Activated CD4-positive, alpha-beta T cell treated with anti-CD3 and anti-CD28 coated beads, Interleukin-2, amount 50 U/mL, for 24 hours (primary cell): ENCODE data around the gene ROR2.

Source experiments
- DNase-seq, 2 donors: peaks; one replicate each; pipeline ENCODE4 v3.0.0-alpha.2; 2020; ENCODE audit warnings: low read depth in 1 of 2, low spot score in 1 of 2

ROR2 gene

DNA sequence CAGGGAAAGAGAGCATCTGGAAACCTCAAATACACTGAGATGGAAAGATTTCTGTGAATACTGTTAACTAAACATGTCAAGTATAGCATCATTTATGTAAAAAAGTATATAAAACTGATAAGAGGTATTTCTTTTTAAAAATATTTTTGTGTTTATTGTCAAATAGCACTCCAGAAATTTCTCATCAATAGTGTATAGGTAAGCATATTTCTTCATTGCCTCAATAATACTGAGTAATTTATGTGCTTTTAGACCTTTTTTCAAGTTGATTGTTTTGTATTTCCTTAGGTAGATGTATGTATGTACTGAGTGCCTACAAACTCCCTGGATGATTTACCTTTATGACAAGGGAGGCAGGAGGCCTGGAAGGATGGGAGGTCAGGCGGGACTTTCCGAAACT, 196.3 kb downstream of the ROR2 start:
- no peak for DNase-seq

DNA sequence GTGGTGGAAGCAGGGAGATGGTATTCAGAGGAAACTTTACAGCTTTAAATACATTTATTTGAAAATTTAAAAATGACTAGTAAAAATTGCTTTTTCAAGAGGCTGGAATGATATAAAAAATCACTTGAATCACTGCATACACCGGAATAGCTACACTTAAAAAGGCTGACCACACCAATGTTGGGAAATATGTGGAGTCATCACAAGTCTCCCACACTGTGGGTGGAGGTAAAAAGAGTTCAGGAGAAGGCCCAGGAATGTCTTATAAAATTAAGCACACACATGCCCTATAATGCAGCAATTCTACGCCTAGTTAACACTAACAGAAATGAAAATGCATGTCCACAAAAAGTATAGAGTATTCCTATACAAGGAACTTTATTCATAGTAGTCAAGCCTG, 198.1 kb downstream of the ROR2 start:
- no peak for DNase-seq

DNA sequence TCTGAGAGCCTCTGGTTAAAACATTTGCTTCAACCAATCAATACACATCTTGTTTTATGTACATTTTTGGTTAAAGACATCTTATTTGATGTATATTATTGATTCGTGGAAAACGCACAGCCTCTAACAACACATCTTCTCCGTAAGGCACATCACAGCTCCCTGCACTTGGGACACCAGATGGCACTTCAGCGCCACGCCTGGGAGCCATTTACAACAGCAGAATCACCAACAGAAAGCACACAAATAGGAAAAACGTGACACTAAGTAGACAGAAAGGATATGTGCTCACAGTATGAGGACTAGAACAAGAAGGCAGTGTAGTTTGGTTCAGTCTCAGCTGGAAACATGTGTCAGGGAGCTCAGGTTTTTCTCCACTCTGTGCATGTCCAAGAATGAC, 199.7 kb downstream of the ROR2 start:
- no peak for DNase-seq

DNA sequence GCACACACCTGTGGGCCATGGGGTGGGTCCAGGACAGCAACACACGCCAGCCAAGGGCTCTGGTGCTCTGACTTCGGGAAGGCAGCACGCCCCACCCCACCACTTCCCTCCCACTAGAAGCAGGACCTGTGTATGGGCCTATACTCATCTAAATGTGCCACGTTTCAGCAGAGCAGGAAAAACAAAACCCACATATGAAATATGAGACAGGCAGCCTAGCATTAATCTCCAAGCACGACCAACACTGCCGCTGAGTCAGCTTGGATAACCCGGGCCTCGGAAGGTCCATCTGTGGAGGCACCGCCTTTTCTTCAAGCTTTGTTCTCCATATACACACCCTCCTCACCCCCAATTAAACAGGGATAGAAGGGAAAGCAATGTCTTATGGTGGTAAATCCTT, 203.1 kb downstream of the ROR2 start:
- no peak for DNase-seq

DNA sequence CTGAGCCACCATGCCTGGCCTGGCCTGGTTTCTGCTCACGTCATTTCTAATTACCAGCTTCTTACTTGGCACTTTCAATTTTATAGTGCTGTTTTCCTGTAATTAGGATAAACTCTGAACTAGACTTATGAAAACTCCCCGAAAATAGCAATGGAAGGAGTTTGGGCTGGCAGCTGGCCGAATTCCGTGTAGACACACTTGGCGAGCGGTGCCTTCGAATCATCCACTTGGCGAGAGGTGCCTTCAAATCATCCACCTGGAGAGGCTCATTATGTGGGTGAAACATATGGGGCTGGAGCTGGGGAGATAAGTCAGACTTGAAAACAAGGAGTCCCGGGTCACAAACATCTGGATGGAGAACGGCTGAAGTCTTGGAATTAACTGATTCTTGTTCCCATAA, 203.7 kb downstream of the ROR2 start:
- no peak for DNase-seq

DNA sequence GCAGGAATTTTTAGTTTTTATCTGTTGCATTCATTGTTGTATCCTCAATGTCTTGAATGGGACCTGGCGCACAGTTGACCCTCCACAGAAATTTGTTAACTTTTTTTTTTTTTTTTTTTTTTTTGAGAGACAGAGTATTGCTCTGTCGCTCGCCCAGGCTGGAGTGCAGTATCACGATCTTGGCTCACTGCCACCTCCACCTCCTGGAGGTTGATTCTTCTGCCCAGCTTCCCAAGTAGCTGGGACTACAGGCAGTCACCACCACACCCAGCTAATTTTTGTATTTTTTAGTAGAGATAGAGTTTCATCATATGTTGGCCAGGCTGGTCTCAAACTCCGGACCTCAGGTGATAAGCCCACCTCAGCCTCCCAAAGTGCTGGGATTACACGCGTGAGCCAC, 205.9 kb downstream of the ROR2 start:
- DNase-seq = no peak

DNA sequence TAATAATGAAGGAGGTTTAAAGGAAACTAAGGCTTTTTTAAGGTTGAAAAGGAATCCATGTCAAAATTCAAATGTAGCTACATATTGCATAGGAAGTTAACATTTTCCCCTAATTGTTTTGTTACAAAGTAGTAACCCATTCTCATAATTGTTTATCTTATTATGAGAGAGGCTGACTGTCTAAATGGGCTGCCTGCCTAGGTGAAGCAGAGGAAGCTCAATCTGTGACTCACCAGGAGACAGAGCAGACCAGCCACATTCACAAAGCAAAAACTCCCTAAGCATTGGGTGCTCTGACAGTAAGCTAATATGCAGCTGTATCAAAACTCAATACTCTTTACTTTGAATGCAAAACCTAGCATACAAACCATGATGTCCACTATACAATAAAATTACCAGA, 208.5 kb downstream of the ROR2 start:
- no peak for DNase-seq

DNA sequence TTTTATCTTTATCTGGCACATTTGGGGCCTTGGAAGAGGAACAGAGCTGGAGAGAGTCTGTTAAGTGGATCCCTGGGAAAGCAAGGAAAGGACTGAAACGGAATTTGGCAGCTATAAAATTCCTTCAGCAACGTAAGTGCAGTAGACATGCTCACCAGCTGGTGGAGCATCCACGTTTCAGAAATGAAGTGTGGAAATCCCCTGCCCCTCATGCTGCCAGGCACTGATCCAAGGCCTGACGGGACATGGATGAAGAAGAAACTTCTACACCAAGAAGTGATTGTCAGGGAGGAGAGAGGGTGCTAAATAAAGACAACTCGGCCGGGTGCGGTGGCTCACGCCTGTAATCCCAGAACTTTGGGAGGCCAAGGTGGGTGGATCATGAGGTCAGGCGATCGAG, 209.3 kb downstream of the ROR2 start:
- DNase-seq = no peak

DNA sequence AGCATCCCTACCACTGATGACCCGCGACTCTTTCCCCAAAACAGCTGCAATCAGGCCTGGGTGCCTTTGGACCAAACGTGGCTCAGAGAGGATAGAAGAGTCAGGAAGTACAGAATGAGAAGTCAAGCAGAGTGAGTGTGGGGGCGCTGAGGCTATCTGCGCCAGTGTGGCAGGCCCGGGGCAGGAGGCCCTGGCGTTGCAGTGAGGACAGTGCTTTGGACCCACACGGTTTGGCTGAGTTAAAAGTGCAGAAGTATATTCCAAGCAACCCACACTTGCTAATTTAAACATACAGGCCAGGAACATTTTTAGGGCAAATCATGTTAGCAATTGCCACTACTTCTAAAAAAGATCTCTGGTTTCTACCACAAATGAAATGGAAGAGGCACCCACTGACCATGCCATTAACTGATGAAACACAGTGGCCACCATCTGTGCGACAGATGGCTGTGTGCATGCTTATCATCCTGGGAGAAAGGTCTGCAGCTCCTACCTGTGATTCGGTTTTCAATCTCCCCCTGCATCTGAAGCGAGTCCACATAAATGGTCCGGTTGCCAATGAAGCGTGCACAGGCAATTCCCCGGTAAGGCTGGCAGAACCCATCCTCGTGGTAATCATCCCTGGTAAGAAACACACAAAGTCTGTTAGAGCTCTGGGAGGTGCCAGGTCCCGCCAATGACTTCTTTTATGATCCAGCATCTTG, 213.0 kb downstream of the ROR2 start:
- no peak for DNase-seq

DNA sequence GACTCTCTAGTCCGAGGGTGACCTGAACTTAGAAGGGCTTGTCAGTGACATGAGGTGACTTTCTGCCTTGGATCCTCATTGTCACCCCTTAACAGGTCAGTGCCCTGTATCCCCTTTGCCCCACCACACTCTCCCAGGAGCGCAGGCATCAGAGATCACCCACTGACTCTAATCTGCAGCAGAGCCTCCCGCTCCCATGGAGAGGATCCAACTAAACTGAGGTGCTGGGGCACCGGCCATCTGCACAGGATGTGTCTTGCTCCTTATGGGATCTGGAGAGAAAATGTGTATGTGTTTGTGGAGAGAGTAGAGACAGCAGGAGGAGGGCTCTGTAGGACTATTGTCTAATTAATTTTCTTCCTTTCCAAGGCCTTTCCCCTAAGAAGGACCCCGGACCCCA, 213.7 kb downstream of the ROR2 start:
- DNase-seq = no peak

DNA sequence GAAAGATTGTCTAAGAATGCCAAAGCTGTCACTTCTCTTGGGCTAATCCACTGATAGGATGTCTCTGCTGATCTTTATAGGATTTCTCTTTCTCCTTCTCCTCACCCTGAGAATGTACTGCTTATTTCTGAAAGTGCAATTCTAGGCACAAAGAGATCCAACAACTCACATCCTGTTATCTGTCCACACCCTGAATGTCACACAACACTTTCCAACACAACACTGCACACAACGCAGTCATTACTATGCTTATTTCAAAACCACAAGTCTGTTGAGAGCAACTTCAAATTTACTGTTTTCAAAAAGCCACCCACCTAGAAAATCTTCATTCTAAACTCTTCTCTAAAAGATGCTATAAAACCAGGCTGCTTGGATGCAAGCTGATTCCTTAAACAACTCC, 215.0 kb downstream of the ROR2 start:
- DNase-seq = no peak

DNA sequence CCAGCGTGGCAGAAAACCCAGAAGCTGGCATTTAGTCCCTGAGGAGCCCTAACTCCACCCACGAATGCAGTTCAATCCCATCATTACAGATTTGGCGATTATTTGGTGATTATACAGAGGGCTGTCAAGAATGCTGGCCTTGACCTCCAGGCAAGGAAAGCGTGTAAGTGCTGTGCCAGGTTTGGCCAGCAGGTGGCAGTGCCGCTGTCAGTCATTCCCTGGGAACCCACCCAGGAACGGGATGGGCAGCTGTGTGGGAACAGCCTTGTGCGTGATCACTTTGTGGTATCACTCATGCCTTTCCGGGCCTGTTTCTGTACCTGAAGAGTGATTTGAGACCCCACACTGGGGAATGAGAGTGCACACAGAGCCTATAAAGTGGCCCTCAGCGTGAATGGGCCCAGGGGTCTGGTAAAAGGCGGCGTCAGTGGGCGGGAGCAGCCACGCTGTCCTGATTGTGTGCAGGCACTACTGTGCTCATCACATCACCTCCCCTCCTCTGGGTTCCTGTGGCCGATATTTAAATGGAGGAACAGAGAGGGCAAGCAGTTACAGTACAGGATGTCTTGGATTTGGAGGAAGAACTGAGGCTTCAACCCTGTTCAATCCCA, 215.6 kb downstream of the ROR2 start:
- peak; percentile 37 to 42 for DNase-seq

DNA sequence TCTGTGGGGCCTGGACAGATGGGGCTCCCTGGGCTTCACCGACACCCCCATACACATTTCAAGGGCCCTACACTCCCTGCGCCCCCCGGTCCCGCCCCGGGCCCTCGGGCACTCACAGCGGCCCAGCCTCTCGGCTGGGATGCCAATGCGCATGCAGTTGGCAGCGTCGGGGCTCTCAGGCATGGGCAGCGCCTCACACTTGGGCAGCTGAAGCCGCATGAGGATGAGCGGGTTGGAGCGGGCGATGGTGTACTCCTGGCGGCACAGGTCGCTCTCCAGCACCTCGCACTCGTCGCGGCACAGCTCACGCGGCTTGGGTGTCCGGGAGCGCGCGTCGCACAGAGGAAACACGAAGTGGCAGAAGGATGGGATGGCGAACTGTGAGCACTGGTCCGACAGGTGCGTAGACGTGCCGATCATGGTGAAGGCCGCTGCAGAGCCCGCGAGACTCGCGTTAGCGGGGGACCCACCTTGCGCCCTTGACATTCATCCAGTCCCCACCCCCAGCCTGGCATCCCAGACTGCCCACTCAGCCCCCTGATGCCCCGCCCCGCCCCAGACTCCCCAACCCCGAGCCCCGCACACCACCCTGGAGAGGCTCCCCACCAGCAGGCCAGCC, 216.9 kb downstream of the ROR2 start:
- no peak for DNase-seq

DNA sequence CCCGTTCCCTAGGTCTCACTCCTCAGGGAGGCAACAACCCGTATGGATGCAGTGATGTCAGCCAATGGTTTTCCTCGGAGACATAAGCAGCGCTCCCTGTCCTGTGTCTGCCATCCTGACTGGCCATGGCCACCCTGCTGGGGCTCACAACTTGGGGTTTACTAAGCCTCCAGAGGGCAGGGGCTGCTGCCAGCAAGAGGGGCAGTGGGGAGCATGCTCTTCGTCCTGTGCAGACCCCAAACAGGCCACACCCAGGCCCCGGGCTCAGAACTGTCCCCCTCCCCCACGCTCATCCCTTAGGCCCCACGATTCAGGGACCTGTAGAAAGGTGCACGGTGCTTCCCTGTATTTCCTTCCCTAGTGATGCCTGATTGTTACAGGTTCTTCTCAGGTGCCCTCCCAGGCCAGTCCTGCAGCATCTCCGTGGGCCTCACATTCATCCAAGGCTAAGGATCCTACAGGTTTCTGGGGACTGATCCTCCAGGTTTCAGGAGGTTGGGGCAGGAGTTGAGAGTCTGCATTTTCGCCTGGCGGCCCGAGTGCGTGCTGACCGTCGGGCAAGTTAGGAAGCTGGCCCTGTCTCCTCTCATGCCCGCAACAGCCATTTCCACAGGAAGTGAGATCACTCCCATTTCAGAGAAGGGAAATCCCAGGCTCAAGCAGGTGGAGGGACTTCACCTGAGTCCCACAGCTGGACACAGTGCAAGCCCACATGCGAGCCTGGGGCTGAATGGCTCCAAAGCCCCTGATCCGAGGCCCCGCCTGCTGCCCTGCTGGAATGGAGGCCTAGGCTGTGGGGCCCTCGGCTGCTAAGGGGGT, 217.6 kb downstream of the ROR2 start:
- no peak for DNase-seq

DNA sequence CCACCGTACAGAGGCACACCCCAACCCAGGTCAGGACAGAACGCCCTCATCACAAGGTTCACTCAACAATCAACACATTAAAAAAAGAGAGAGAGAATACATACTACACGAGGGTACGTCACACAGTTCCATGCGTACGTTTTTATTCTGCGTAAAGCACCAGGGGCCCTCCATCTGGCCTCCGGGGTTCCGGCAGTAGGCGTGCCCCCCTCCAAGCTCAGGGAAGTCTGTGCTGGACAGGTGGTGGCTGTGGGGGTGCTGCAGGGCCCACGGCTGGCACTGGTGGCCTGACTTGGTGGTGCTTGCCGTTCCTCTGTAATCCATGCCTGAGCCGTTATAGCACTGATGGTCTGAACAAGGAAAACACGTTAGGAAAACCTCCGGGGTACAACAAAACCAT, 219.2 kb downstream of the ROR2 start:
- no peak for DNase-seq

DNA sequence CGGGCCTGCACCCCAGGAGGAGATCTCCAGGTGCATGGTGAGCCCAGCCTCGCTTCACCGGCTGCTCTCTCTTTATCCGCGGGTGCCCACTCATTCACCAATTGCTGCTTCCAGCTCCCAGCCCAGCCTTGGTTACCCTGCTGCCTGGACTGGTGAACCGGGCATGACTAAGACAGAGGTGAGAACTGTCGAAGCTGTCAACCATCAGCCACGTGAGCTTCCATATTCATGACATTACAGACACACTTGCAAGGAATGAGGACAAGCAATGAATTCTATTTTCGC, 220.5 kb downstream of the ROR2 start:
- no peak for DNase-seq

DNA sequence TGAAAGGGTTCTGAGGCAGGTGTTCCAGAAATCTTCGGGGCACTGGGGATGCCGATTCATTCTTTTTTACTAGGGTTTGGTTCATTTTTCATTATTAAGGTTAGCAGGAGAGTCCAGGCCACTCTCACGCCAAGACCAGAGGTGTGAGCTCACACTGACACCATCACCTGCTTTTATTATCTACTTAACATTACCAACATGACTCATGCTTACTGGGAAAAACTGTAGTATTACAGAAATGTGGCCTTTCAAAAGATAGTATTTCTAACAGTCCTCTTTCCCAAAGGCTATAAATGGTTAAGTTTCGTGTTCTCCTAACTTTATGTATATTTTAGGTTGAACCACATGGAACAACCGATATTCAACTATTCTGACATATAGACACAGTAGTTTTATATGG, 222.1 kb downstream of the ROR2 start:
- DNase-seq = no peak

DNA sequence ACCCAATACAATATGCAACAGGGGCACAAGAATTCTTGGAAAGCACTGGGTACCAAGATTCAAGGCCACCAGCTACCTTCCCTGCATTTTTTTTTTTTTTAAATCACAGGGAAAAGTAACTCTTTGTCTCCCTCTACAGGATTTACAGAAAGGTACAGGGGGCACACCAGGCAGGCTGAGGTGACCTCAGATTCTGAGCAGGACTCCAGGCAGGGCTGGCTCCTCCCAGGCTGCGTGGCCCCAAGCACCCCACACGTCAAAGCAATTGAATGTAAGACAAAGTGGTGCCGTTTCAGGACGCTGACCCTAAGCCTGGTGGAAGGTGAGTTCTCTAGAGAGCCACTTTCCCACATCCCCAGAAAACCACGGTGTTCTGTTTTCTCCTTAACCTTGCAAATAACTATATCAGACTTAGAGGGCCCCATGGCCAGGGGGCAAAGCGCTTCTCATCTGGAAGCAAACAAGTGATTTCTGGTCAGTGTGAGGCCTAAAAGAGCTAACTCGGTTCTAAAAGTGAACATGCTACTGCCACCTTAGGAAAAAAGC, 222.6 kb downstream of the ROR2 start:
- DNase-seq = peak in 1 of 2 donors; percentile 32

DNA sequence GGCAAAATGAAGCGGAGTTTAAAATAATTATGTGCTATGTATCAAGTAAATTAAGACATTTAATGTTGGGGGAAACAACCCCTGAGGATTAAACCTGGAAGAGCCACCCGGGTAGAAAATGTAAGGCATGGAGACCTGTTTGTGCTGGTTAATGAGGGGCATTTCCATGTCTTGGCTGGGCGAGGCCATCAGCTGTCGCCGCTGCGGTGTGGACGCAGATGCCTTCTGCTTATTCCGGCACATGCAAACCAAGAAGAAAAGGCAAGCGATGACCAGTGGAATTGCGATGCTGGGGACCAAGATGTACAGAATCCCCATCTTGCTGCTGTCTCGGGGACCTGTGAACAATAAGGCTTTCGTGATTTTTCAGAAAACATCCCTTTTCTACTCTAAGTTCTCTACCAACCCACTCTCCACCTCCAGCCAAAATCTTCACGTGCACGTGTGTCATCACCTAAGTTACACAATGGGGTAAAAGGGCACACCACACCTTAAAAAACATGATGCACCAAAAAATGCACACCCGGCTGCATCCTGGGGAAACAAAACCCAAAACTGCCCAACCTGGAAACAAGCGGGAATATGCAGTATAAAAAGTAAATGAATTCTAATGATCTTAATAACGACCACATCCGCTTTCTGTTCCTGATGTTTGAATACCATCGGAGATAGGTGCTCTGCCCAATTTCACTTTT, 223.5 kb downstream of the ROR2 start:
- no peak for DNase-seq

DNA sequence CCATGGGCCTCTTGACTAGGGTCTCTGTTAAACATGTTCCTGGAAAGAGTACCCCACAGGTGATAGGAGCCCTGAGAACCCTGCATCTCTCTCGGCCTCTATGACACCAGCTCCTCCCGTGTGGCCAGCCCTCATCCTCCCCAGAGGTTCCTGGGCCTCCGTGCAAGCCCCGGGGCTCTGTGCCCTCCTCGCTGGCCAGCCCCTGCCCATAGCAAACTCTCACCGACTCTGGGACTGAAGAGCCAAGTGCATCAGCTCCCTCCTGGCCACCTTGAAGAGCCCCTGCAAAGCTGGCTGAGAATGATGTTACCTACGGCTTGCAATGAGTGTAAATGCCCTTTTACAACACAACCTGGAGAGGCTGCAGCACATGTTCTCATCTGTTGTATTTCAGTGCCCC, 224.4 kb downstream of the ROR2 start:
- DNase-seq = no peak
